GM12891 (cell line): Measurements from ENCODE around the gene DOCK10.

Experiments
- POLR2A ChIP-seq: IDR thresholded peaks from 2 replicates; pipeline ENCODE4 v1.6.1; 2011; ENCODE audit warnings: low read depth, low read length, control low read depth
- POLR2AphosphoS5 ChIP-seq: IDR thresholded peaks from 2 replicates; pipeline ENCODE4 v1.6.1; 2011; ENCODE audit warnings: low read depth, low read length, control low read depth
- SPI1 ChIP-seq: IDR thresholded peaks from 2 replicates; pipeline ENCODE4 v1.6.1; 2011; ENCODE audit warnings: low read depth, low read length, control low read depth
- TAF1 ChIP-seq: IDR thresholded peaks from 2 replicates; pipeline ENCODE4 v1.6.1; 2011; ENCODE audit warnings: low read depth, low read length, control low read depth

GRCh38 chr2:224747765-224748164 is 294.5 kb downstream of the DOCK10 start:
- TF ChIP-seq POLR2AphosphoS5, result no peak
- TF ChIP-seq POLR2A, result no peak
- TF ChIP-seq SPI1, result no peak
- TF ChIP-seq TAF1, result no peak
